ENCODE measurements around the gene DCST1. TPM values are rescaled to one million over a fixed set of nuclear protein-coding genes. Genes with fewer than 3 reads are reported as not detected.

The DCST1 gene
- polyA plus RNA-seq, 2 of the 4 experiments (the other 2 are of a cell fraction), result 0.06 TPM; not detected in 1

GRCh38 chr1:155052439-155053395, 19.1 kb downstream of the DCST1 start:
- Histone ChIP-seq H3K4me1 (peaks cover 22% of the 10 kb centered on the region), H3K4me2 (peak overlapping the region; percentile 97), H3K9me3 (no peaks in the 10 kb centered on the region), H3K4me3 (peak overlapping the region; percentile 94), H3K27ac (peak overlapping the region; percentile 93 to 94; a peak in 5 of 6 replicates)
- ATAC-seq, result peak; percentile 41 to 52; a peak in 4 of 6 replicates
- POLR2A ChIA-PET, result interaction anchor here (0.6 to 1.2 kb wide), 2 partner anchors 24 to 60 kb away, joined by 3 to 5 read pairs; partner anchors contain the start of gene LENEP
- WGBS (ENCODE audit: missing lambda C conversion rate), result 53% methylated on average over 11 of the region's 12 CpGs
- no peak for FAIRE-seq
- peak; percentile 29 to 76 for DNase-seq (ENCODE audit: low read depth in 1 of 2, low spot score in 1 of 2)
- CTCF ChIA-PET, result interaction anchor here (1.2 to 27.3 kb wide), 7 partner anchors 9 to 573 kb away, joined by 3 to 350 read pairs (median 4); partner anchors contain the start of genes EFNA3 and EFNA4
- TF ChIP-seq, protein P1, sequence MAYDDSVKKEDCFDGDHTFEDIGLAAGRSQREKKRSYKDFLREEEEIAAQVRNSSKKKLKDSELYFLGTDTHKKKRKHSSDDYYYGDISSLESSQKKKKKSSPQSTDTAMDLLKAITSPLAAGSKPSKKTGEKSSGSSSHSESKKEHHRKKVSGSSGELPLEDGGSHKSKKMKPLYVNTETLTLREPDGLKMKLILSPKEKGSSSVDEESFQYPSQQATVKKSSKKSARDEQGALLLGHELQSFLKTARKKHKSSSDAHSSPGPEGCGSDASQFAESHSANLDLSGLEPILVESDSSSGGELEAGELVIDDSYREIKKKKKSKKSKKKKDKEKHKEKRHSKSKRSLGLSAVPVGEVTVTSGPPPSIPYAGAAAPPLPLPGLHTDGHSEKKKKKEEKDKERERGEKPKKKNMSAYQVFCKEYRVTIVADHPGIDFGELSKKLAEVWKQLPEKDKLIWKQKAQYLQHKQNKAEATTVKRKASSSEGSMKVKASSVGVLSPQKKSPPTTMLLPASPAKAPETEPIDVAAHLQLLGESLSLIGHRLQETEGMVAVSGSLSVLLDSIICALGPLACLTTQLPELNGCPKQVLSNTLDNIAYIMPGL (CRISPR knock-in tag; IDR thresholded peaks at IDR 0.05; ENCODE audit: borderline replicate concordance), result no peak
- TF ChIP-seq SREBF2 (IDR thresholded peaks at IDR 0.05), result no peak
- no peak for TF ChIP-seq RCOR1 (IDR thresholded peaks at IDR 0.05; ENCODE audit: low read depth, low read length)
- TF ChIP-seq PHF8 (IDR thresholded peaks at IDR 0.05; ENCODE audit: borderline replicate concordance, low read depth), result no peak
- peak in 1 of 2 experiments; percentile 18; a peak in 1 of 5 replicates for TF ChIP-seq RAD21 (conservative IDR thresholded peaks at IDR 0.05 in 1 of 2, IDR thresholded peaks at IDR 0.05 in 1 of 2)
- TF ChIP-seq SMC3 (IDR thresholded peaks at IDR 0.05), result peak; percentile 29; the same call in 1 of the 3 replicates
- TF ChIP-seq, protein P2, sequence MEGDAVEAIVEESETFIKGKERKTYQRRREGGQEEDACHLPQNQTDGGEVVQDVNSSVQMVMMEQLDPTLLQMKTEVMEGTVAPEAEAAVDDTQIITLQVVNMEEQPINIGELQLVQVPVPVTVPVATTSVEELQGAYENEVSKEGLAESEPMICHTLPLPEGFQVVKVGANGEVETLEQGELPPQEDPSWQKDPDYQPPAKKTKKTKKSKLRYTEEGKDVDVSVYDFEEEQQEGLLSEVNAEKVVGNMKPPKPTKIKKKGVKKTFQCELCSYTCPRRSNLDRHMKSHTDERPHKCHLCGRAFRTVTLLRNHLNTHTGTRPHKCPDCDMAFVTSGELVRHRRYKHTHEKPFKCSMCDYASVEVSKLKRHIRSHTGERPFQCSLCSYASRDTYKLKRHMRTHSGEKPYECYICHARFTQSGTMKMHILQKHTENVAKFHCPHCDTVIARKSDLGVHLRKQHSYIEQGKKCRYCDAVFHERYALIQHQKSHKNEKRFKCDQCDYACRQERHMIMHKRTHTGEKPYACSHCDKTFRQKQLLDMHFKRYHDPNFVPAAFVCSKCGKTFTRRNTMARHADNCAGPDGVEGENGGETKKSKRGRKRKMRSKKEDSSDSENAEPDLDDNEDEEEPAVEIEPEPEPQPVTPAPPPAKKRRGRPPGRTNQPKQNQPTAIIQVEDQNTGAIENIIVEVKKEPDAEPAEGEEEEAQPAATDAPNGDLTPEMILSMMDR (IDR thresholded peaks at IDR 0.05), result peak; percentile 40
- TF ChIP-seq, protein P3, sequence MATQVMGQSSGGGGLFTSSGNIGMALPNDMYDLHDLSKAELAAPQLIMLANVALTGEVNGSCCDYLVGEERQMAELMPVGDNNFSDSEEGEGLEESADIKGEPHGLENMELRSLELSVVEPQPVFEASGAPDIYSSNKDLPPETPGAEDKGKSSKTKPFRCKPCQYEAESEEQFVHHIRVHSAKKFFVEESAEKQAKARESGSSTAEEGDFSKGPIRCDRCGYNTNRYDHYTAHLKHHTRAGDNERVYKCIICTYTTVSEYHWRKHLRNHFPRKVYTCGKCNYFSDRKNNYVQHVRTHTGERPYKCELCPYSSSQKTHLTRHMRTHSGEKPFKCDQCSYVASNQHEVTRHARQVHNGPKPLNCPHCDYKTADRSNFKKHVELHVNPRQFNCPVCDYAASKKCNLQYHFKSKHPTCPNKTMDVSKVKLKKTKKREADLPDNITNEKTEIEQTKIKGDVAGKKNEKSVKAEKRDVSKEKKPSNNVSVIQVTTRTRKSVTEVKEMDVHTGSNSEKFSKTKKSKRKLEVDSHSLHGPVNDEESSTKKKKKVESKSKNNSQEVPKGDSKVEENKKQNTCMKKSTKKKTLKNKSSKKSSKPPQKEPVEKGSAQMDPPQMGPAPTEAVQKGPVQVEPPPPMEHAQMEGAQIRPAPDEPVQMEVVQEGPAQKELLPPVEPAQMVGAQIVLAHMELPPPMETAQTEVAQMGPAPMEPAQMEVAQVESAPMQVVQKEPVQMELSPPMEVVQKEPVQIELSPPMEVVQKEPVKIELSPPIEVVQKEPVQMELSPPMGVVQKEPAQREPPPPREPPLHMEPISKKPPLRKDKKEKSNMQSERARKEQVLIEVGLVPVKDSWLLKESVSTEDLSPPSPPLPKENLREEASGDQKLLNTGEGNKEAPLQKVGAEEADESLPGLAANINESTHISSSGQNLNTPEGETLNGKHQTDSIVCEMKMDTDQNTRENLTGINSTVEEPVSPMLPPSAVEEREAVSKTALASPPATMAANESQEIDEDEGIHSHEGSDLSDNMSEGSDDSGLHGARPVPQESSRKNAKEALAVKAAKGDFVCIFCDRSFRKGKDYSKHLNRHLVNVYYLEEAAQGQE (IDR thresholded peaks at IDR 0.05), result no peak
- TF ChIP-seq FOSB (CRISPR knock-in tag; IDR thresholded peaks at IDR 0.05), result no peak
- no peak for TF ChIP-seq HOXB5 (CRISPR knock-in tag; IDR thresholded peaks at IDR 0.05)
- no peak for TF ChIP-seq ZFP36 (IDR thresholded peaks at IDR 0.05; ENCODE audit: borderline replicate concordance, partially characterized antibody)
- no peak for TF ChIP-seq FOSL2 (IDR thresholded peaks at IDR 0.05)
- TF ChIP-seq FOSL2 (CRISPR knock-in tag; IDR thresholded peaks at IDR 0.05), result no peak

DNA sequence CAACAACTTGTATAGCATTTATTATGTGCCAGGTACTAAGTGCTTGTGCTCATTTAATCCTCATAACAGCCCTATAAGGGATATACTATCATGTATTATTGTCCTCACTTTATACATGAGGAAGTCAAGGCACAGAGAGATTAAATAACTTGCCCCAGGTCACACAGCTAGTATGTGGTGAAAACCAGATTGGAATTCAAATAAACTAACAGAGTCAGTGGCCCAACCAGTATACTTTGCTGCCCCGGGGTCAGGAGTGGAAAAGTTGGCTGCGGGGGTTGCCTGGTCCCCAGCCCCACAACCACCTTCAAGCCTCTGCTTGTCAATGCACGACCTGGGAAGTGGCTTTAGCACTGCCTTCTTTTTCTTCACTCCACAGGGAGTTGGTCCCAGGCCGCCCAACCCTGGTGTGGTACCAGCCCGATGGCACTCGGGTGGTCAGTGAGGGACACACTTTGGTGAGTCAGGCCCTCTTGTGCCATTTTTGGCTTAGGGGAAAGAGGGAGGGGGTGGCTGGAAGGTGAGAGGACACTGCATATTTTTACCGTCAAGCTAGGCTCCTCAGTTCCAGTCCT, 20.0 kb downstream of the DCST1 start:
- Histone ChIP-seq H3K27ac (no peak overlapping the region), H3K4me2 (no peak overlapping the region), H3K9me3 (no peaks in the 10 kb centered on the region), H3K4me1 (peaks cover 22% of the 10 kb centered on the region), H3K4me3 (no peak overlapping the region)
- ChIA-PET POLR2A (interaction anchor here (0.6 to 1.2 kb wide), 2 partner anchors 23 to 61 kb away, joined by 3 to 5 read pairs; partner anchors contain the start of gene LENEP), CTCF (interaction anchor here (1.4 to 27.3 kb wide), 4 partner anchors 8 to 38 kb away, joined by 4 to 350 read pairs (median 213); partner anchors contain the start of genes EFNA3 and EFNA4)
- TF ChIP-seq KDM1A (IDR thresholded peaks at IDR 0.05; ENCODE audit: low read depth) (no peak), HOXB5 (CRISPR knock-in tag; IDR thresholded peaks at IDR 0.05) (no peak), NFE2L2 (conservative IDR thresholded peaks at IDR 0.05; ENCODE audit: low read length) (no peak), ELK1 (IDR thresholded peaks at IDR 0.05; ENCODE audit: low read depth, low read length) (no peak), ZC3H11A (IDR thresholded peaks at IDR 0.05) (no peak), HOXA7 (CRISPR knock-in tag; IDR thresholded peaks at IDR 0.05) (no peak)
- 89% methylated on average over 7 of the region's 7 CpGs for WGBS (ENCODE audit: missing lambda C conversion rate)
- DNase-seq (ENCODE audit: low read depth in 1 of 2, low spot score in 1 of 2), result no peak
- FAIRE-seq, result no peak
- ATAC-seq, result no peak

All from A549 (cell line).